Neural cell (in vitro differentiated cells): ENCODE measurements around the gene PDE8B. TPM values are rescaled to one million over a fixed set of nuclear protein-coding genes. Genes with fewer than 3 reads are reported as not detected.

Experiments used
- H2AFZ ChIP-seq: fragments of 200-600, 300-800 bp; sonication (generic), shearing (Covaris generic); 2 replicates; pipeline ENCODE4 v1.6.0; 2014; ENCODE audit warnings: low read depth, mild to moderate bottlenecking, antibody characterized with exemption, low read length, moderate library complexity
- H3F3A ChIP-seq: fragments of 200-600 bp; shearing (Covaris generic); 2 replicates; pipeline ENCODE4 v1.6.1; 2016; ENCODE audit warnings: mild to moderate bottlenecking, moderate library complexity, mixed read lengths, antibody characterized with exemption, low read length; ENCODE audit not compliant: insufficient read depth, poor library complexity, severe bottlenecking
- H3K27ac ChIP-seq: fragments of 200-600, 300-800 bp; sonication (generic), shearing (Covaris generic); 2 replicates; pipeline ENCODE4 v1.5.1; 2014; ENCODE audit warnings: mild to moderate bottlenecking, low read length, moderate library complexity
- H3K27me3 ChIP-seq: fragments of 300-800, 200-600 bp; sonication (generic), shearing (Covaris generic); 2 replicates; pipeline ENCODE4 v1.6.0; 2014; ENCODE audit warnings: mild to moderate bottlenecking, low read depth, low read length, moderate library complexity; ENCODE audit not compliant: insufficient read depth
- H3K36me3 ChIP-seq: fragments of 300-800, 200-600 bp; sonication (generic), shearing (Covaris generic); 2 replicates; pipeline ENCODE4 v1.5.1; 2014; ENCODE audit warnings: mild to moderate bottlenecking, antibody characterized with exemption, low read length, moderate library complexity; ENCODE audit not compliant: insufficient read depth
- H3K4me2 ChIP-seq: fragments of 300-800, 200-600 bp; sonication (generic), shearing (Covaris generic); 2 replicates; pipeline ENCODE4 v1.6.0; 2014; ENCODE audit warnings: mild to moderate bottlenecking, low read length
- H3K4me3 ChIP-seq: fragments of 300-800, 200-600 bp; sonication (generic), shearing (Covaris generic); 2 replicates; pipeline ENCODE4 v1.5.1; 2014; ENCODE audit warnings: mild to moderate bottlenecking, low read length, moderate library complexity
- H3K79me2 ChIP-seq: fragments of 200-600 bp; shearing (Covaris generic); replicated peaks from 2 replicates; pipeline ENCODE4 v1.6.0; 2014; ENCODE audit warnings: mild to moderate bottlenecking, low read length, moderate library complexity; ENCODE audit not compliant: insufficient read depth
- H3K9ac ChIP-seq: fragments of 300-800, 200-600 bp; sonication (generic), shearing (Covaris generic); 2 replicates; pipeline ENCODE4 v1.6.1; 2016; ENCODE audit warnings: mild to moderate bottlenecking, low read length, mixed read lengths
- H3K9me2 ChIP-seq: fragments of 200-600 bp; shearing (Covaris generic); 2 replicates; pipeline ENCODE4 v1.6.1; 2016; ENCODE audit warnings: mild to moderate bottlenecking, low read length, mixed read lengths; ENCODE audit not compliant: insufficient read depth
- H3K9me3 ChIP-seq: fragments of 200-600, 300-800 bp; sonication (generic), shearing (Covaris generic); 2 replicates; pipeline ENCODE4 v1.6.1; 2016; ENCODE audit warnings: mild to moderate bottlenecking, mixed run types, low read length, moderate library complexity, mixed read lengths
- H4K20me1 ChIP-seq: fragments of 200-600 bp; shearing (Covaris generic); 2 replicates; pipeline ENCODE4 v1.6.1; 2016; ENCODE audit warnings: mild to moderate bottlenecking, mixed run types; ENCODE audit not compliant: insufficient read depth
- CTCF ChIP-seq: fragments of 450-650 bp; IDR thresholded peaks from 2 replicates; pipeline ENCODE4 v1.5.1; 2014; ENCODE audit warnings: antibody characterized with exemption, mild to moderate bottlenecking, moderate library complexity; ENCODE audit not compliant: poor library complexity, severe bottlenecking
- EP300 ChIP-seq: fragments of 450-650 bp; conservative IDR thresholded peaks from 2 replicates; pipeline ENCODE4 v1.6.1; 2014; ENCODE audit warnings: antibody characterized with exemption, mild to moderate bottlenecking, moderate library complexity; ENCODE audit not compliant: poor library complexity, severe bottlenecking
- EZH2 ChIP-seq: fragments of 200-600, 300-800 bp; shearing (Covaris generic), sonication (generic); IDR thresholded peaks from 2 replicates; pipeline ENCODE4 v1.6.1; 2014; ENCODE audit warnings: antibody characterized with exemption, low read length, borderline replicate concordance, mild to moderate bottlenecking; ENCODE audit not compliant: insufficient read depth, poor library complexity, severe bottlenecking
- MXI1 ChIP-seq: fragments of 450-650 bp; conservative IDR thresholded peaks from 2 replicates; pipeline ENCODE4 v1.6.1; 2014; ENCODE audit warnings: antibody characterized with exemption, mild to moderate bottlenecking; ENCODE audit not compliant: poor library complexity, severe bottlenecking
- POLR2AphosphoS5 ChIP-seq: IDR thresholded peaks from 2 replicates; pipeline ENCODE4 v1.6.1; 2012
- RAD21 ChIP-seq: fragments of 450-650 bp; conservative IDR thresholded peaks from 2 replicates; pipeline ENCODE4 v1.6.1; 2014; ENCODE audit warnings: antibody characterized with exemption, mild to moderate bottlenecking, moderate library complexity
- REST ChIP-seq: IDR thresholded peaks from 2 replicates; pipeline ENCODE4 v1.6.1; 2012; ENCODE audit warnings: borderline replicate concordance
- SMC3 ChIP-seq: fragments of 450-650 bp; conservative IDR thresholded peaks from 2 replicates; pipeline ENCODE4 v1.6.1; 2014; ENCODE audit warnings: antibody characterized with exemption, mild to moderate bottlenecking, moderate library complexity; ENCODE audit not compliant: poor library complexity
- TAF1 ChIP-seq: IDR thresholded peaks from 2 replicates; pipeline ENCODE4 v1.6.1; 2012; ENCODE audit warnings: low read depth
- polyA plus RNA-seq: library from polyadenylated mRNA; depleted of rRNA; stranded (reverse); fragments of >200 nt; gene quantifications from 2 replicates; pipeline ENCODE4 v1.2.3, GENCODE V29; 2014

Gene PDE8B
- polyA plus RNA-seq, 1 donor from 2014 or later: 0.22 TPM

- Histone ChIP-seq H3F3A (no peaks in the 10 kb centered on the region), H2AFZ (no peak overlapping the region), H3K9me2 (no peaks in the 10 kb centered on the region), H3K36me3 (no peaks in the 10 kb centered on the region), H3K4me3 (no peak overlapping the region), H3K9me3 (no peaks in the 10 kb centered on the region), H3K27me3 (no peaks in the 10 kb centered on the region), H3K4me2 (no peak overlapping the region), H3K79me2 (no peaks in the 10 kb centered on the region), H3K9ac (no peak overlapping the region), H4K20me1 (no peaks in the 10 kb centered on the region), H3K27ac (no peak overlapping the region)
- no peak for TF ChIP-seq CTCF
- TF ChIP-seq RAD21: no peak
- no peak for TF ChIP-seq EP300
- no peak for TF ChIP-seq REST
- TF ChIP-seq TAF1: no peak
- TF ChIP-seq EZH2: no peak
- no peak for TF ChIP-seq SMC3
- TF ChIP-seq MXI1: no peak
- no peak for TF ChIP-seq POLR2AphosphoS5
Observed at GRCh38 chr5:77366717-77367500, 156.4 kb downstream of the PDE8B start.

GRCh38 chr5:77367741-77368140, 157.3 kb downstream of the PDE8B start:
- Histone ChIP-seq H2AFZ (no peak overlapping the region), H3K9me2 (no peaks in the 10 kb centered on the region), H3K9ac (no peak overlapping the region), H3K36me3 (no peaks in the 10 kb centered on the region), H4K20me1 (no peaks in the 10 kb centered on the region), H3K4me2 (no peak overlapping the region), H3K27me3 (no peaks in the 10 kb centered on the region), H3K4me3 (no peak overlapping the region), H3F3A (no peaks in the 10 kb centered on the region), H3K9me3 (no peaks in the 10 kb centered on the region), H3K27ac (no peak overlapping the region), H3K79me2 (no peaks in the 10 kb centered on the region)
- TF ChIP-seq SMC3 (no peak), EZH2 (no peak)
